GM19328 (cell line): ENCODE measurements around the gene MMAB.

Experiments used
- ATAC-seq: cut with Tn5 transposase; IDR thresholded peaks from one replicate; pipeline ENCODE4 v1.9.1; 2021; ENCODE audit warnings: mild to moderate bottlenecking, moderate library complexity; ENCODE audit not compliant: unreplicated experiment

The MMAB gene

GRCh38 chr12:109519787-109520186 lies 53.5 kb downstream of the MMAB start:
- ATAC-seq = no peak

GRCh38 chr12:109518820-109519665 lies 54.3 kb downstream of the MMAB start:
- ATAC-seq = no peak

GRCh38 chr12:109517619-109518018 lies 55.7 kb downstream of the MMAB start:
- no peak for ATAC-seq

- ATAC-seq = no peak
Observed at GRCh38 chr12:109513977-109514376, 59.3 kb downstream of the MMAB start.

- ATAC-seq = no peak
Observed at GRCh38 chr12:109513051-109513450, 60.3 kb downstream of the MMAB start.

- ATAC-seq = no peak
Observed at GRCh38 chr12:109512608-109513007, 60.7 kb downstream of the MMAB start.

GRCh38 chr12:109510196-109510595 lies 63.1 kb downstream of the MMAB start:
- ATAC-seq = no peak

GRCh38 chr12:109504068-109504467 lies 69.2 kb downstream of the MMAB start:
- ATAC-seq = no peak
